ENCODE data around the gene ADAMTS2.

DNA sequence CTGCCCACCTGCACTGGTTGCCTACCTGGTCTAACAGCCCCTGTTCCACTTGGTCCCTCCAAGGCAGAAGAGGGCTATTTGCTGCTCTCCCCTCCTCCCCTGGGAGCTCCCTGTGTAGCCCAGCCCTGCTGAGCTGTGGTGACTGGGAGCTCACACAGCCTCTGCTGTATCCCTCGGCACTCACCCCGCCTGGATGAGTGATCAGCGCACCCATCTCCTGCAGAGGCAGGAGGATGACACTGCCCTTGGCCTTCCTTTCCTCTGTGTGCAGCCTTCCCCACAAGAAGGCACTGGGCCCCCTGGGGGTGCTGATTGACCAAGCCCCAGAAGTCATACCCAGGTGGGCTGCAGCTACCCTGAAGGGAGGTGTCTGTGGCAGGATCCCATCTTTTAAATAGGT, 134.2 kb downstream of the ADAMTS2 start:
- TF ChIP-seq, protein P1, sequence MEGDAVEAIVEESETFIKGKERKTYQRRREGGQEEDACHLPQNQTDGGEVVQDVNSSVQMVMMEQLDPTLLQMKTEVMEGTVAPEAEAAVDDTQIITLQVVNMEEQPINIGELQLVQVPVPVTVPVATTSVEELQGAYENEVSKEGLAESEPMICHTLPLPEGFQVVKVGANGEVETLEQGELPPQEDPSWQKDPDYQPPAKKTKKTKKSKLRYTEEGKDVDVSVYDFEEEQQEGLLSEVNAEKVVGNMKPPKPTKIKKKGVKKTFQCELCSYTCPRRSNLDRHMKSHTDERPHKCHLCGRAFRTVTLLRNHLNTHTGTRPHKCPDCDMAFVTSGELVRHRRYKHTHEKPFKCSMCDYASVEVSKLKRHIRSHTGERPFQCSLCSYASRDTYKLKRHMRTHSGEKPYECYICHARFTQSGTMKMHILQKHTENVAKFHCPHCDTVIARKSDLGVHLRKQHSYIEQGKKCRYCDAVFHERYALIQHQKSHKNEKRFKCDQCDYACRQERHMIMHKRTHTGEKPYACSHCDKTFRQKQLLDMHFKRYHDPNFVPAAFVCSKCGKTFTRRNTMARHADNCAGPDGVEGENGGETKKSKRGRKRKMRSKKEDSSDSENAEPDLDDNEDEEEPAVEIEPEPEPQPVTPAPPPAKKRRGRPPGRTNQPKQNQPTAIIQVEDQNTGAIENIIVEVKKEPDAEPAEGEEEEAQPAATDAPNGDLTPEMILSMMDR (IDR thresholded peaks at IDR 0.05): no peak
- TF ChIP-seq POLR2A (IDR thresholded peaks at IDR 0.05): no peak
